ENCODE data around the gene TTC23. TPM values are rescaled to one million over a fixed set of nuclear protein-coding genes. Genes with fewer than 3 reads are reported as not detected.
A peak's percentile ranks its signal among the peaks of the same experiment; 100 is the strongest.

The TTC23 gene
- total RNA-seq, 2 donors from 2014 or later, result 14.1 to 19.3 TPM

- no peaks in the 10 kb centered on the region for H3K9me3 ChIP-seq
- H3K4me1 ChIP-seq, result no peaks in the 10 kb centered on the region
- no peaks in the 10 kb centered on the region for H3K27me3 ChIP-seq
- intact Hi-C loops (cut with DNase I), result no loop called here
- DNase-seq, result no peak
- H3K4me3 ChIP-seq, result no peak overlapping the region
- H3K27ac ChIP-seq, result no peak overlapping the region
- no peaks in the 10 kb centered on the region for H3K36me3 ChIP-seq
- TF ChIP-seq CTCF (IDR thresholded peaks at IDR 0.05), result no peak
- H3K9ac ChIP-seq (ENCODE audit: low read depth in 2 of 2, low read length in 2 of 2), result no peak overlapping the region
These were observed 110.8 kb downstream of the TTC23 start for GRCh38 chr15:99138491-99138982.

GRCh38 chr15:99137877-99138276 lies 111.5 kb downstream of the TTC23 start:
- H3K27ac ChIP-seq, result no peak overlapping the region
- TF ChIP-seq CTCF (IDR thresholded peaks at IDR 0.05), result no peak
- H3K9ac ChIP-seq (ENCODE audit: low read depth in 2 of 2, low read length in 2 of 2), result no peak overlapping the region
- no peaks in the 10 kb centered on the region for H3K4me1 ChIP-seq
- no peak for DNase-seq
- intact Hi-C loops (cut with DNase I), result no loop called here
- H3K9me3 ChIP-seq, result no peaks in the 10 kb centered on the region
- no peaks in the 10 kb centered on the region for H3K36me3 ChIP-seq
- H3K4me3 ChIP-seq, result no peak overlapping the region
- no peaks in the 10 kb centered on the region for H3K27me3 ChIP-seq

GRCh38 chr15:99137111-99137546 lies 112.3 kb downstream of the TTC23 start:
- Histone ChIP-seq H3K9ac (ENCODE audit: low read depth in 2 of 2, low read length in 2 of 2) (no peak overlapping the region), H3K27ac (no peak overlapping the region), H3K9me3 (no peaks in the 10 kb centered on the region), H3K27me3 (no peaks in the 10 kb centered on the region), H3K4me1 (no peaks in the 10 kb centered on the region), H3K4me3 (no peak overlapping the region), H3K36me3 (no peaks in the 10 kb centered on the region)
- TF ChIP-seq CTCF (IDR thresholded peaks at IDR 0.05), result no peak
- DNase-seq, result peak; percentile 42
- intact Hi-C loops (cut with DNase I), result no loop called here

- no peak for DNase-seq
- H3K27ac ChIP-seq, result no peak overlapping the region
- TF ChIP-seq CTCF (IDR thresholded peaks at IDR 0.05), result no peak
- H3K4me1 ChIP-seq, result no peaks in the 10 kb centered on the region
- no peak overlapping the region for H3K9ac ChIP-seq (ENCODE audit: low read depth in 2 of 2, low read length in 2 of 2)
- H3K4me3 ChIP-seq, result no peak overlapping the region
- no peaks in the 10 kb centered on the region for H3K36me3 ChIP-seq
- no peaks in the 10 kb centered on the region for H3K9me3 ChIP-seq
- H3K27me3 ChIP-seq, result no peaks in the 10 kb centered on the region
- intact Hi-C loops (cut with DNase I), result no loop called here
These were observed 114.2 kb downstream of the TTC23 start for GRCh38 chr15:99135194-99135593.

GRCh38 chr15:99134317-99134821 lies 115.0 kb downstream of the TTC23 start:
- no peak for TF ChIP-seq CTCF (IDR thresholded peaks at IDR 0.05)
- Histone ChIP-seq H3K4me3 (no peak overlapping the region), H3K9ac (ENCODE audit: low read depth in 2 of 2, low read length in 2 of 2) (no peak overlapping the region), H3K36me3 (no peaks in the 10 kb centered on the region), H3K9me3 (no peaks in the 10 kb centered on the region), H3K27ac (no peak overlapping the region), H3K4me1 (no peaks in the 10 kb centered on the region), H3K27me3 (no peaks in the 10 kb centered on the region)
- intact Hi-C loops (cut with DNase I), result no loop called here
- DNase-seq, result no peak

Measured in colonic mucosa (tissue), 4 donors.